ENCODE results near the gene UNKL.

Gene UNKL

GRCh38 chr16:1374418-1375297, 39.8 kb downstream of the UNKL start:
- no peak for DNase-seq

GRCh38 chr16:1372292-1372950, 42.1 kb downstream of the UNKL start:
- DNase-seq: no peak

- no peak for DNase-seq
These were observed 43.2 kb downstream of the UNKL start for GRCh38 chr16:1371054-1371978.

GRCh38 chr16:1367486-1368174, 46.9 kb downstream of the UNKL start:
- no peak for DNase-seq

- no peak for DNase-seq
These were observed 47.7 kb downstream of the UNKL start for GRCh38 chr16:1366712-1367299.

- no peak for DNase-seq
These were observed 48.3 kb downstream of the UNKL start for GRCh38 chr16:1366060-1366711.

- DNase-seq: no peak
These were observed 50.0 kb downstream of the UNKL start for GRCh38 chr16:1364510-1364909.

- DNase-seq: peak; percentile 57
These were observed 50.9 kb downstream of the UNKL start for GRCh38 chr16:1363501-1364041.

GRCh38 chr16:1362807-1363206, 51.7 kb downstream of the UNKL start:
- DNase-seq: no peak

- no peak for DNase-seq
These were observed 52.7 kb downstream of the UNKL start for GRCh38 chr16:1361685-1362360.

- DNase-seq: no peak
These were observed 56.5 kb downstream of the UNKL start for GRCh38 chr16:1357906-1358566.

- DNase-seq: no peak
These were observed 58.2 kb downstream of the UNKL start for GRCh38 chr16:1356061-1356900.

- DNase-seq: no peak
These were observed 58.9 kb downstream of the UNKL start for GRCh38 chr16:1355591-1355990.

GRCh38 chr16:1354815-1355540, 59.5 kb downstream of the UNKL start:
- DNase-seq: no peak

- peak; percentile 97 for DNase-seq
These were observed 62.7 kb downstream of the UNKL start, which contains the start of the genes GNPTG and TSR3 for GRCh38 chr16:1351582-1352362. TSS of gene GNPTG (plus strand) at chr16:1351931. CDS start at chr16:1351966, 35 bp downstream. TSS of gene TSR3 (minus strand) at chr16:1351878. CDS start at chr16:1351804, 74 bp downstream.

GRCh38 chr16:1351215-1351581, 63.3 kb downstream of the UNKL start:
- no peak for DNase-seq

GRCh38 chr16:1350691-1351090, 63.8 kb downstream of the UNKL start:
- DNase-seq: no peak

Data from RPMI8226 (cell line).